CD14-positive monocyte (primary cell): ENCODE measurements around the gene LRP1B. TPM values are rescaled to one million over a fixed set of nuclear protein-coding genes. Genes with fewer than 3 reads are reported as not detected.

Source experiments
- DNase-seq, 3 donors: peaks; one replicate each; pipeline ENCODE4 v3.0.0-alpha.2; 2011 to 2022
- H2AFZ ChIP-seq: 2 replicates; pipeline ENCODE4 v1.6.0; 2012; ENCODE audit warnings: mild to moderate bottlenecking, low read depth, low read length, inconsistent platforms; ENCODE audit not compliant: insufficient read depth, poor library complexity, severe bottlenecking
- H3K27ac ChIP-seq, 2 donors: 1 replicate in 1 of 2; 2 replicates in 1 of 2; pipeline ENCODE4 v1.5.1; 2012 to 2013; ENCODE audit warnings: low read length in 2 of 2, control low read depth in 1 of 2, inconsistent platforms in 1 of 2, low read depth in 1 of 2, mild to moderate bottlenecking in 1 of 2
- H3K27me3 ChIP-seq, 2 donors: one replicate each; pipeline versions ENCODE4 v1.6.0 to v1.6.1; 2011 to 2013; ENCODE audit warnings: low read length in 2 of 2; ENCODE audit not compliant: control insufficient read depth in 2 of 2, insufficient read depth in 2 of 2
- H3K36me3 ChIP-seq, 2 donors: replicated peaks in 1 of 2; 1 replicate in 1 of 2; 2 replicates in 1 of 2; pipeline versions ENCODE4 v1.5.1 to v1.6.1; 2012 to 2013; ENCODE audit warnings: low read length in 2 of 2, control low read depth in 1 of 2, inconsistent platforms in 1 of 2, mild to moderate bottlenecking in 1 of 2; ENCODE audit not compliant: insufficient read depth in 2 of 2, control insufficient read depth in 1 of 2
- H3K4me1 ChIP-seq, 2 donors: 1 replicate in 1 of 2; 2 replicates in 1 of 2; pipeline versions ENCODE4 v1.5.1 to v1.6.1; 2012 to 2013; ENCODE audit warnings: low read length in 2 of 2, control low read depth in 1 of 2, inconsistent platforms in 1 of 2, mild to moderate bottlenecking in 1 of 2, moderate library complexity in 1 of 2; ENCODE audit not compliant: insufficient read depth in 2 of 2, control insufficient read depth in 1 of 2
- H3K4me2 ChIP-seq: replicated peaks from 2 replicates; pipeline ENCODE3; 2012; ENCODE audit warnings: low read length, moderate library complexity, mild to moderate bottlenecking; ENCODE audit not compliant: poor library complexity, severe bottlenecking; ENCODE audit errors: extremely low read depth
- H3K4me3 ChIP-seq, 3 experiments: fragments of 200-600 bp in 1 of 3; sonication (generic) in 1 of 3; replicated peaks in 1 of 3; 1 replicate in 2 of 3; 2 replicates in 1 of 3; pipeline ENCODE4 v1.5.1; 2011 to 2013; ENCODE audit warnings: low read length in 3 of 3, mild to moderate bottlenecking in 3 of 3, control low read depth in 2 of 3, low read depth in 2 of 3, inconsistent platforms in 1 of 3, moderate library complexity in 1 of 3
- H3K79me2 ChIP-seq: 2 replicates; pipeline ENCODE4 v1.6.0; 2012; ENCODE audit warnings: mild to moderate bottlenecking, control low read depth, inconsistent platforms, low read length, moderate library complexity; ENCODE audit not compliant: insufficient read depth
- H3K9ac ChIP-seq: 2 replicates; pipeline ENCODE4 v1.6.0; 2017; ENCODE audit warnings: low read length, mild to moderate bottlenecking; ENCODE audit not compliant: insufficient read depth, poor library complexity, severe bottlenecking
- H3K9me3 ChIP-seq, 2 donors: replicated peaks in 1 of 2; 1 replicate in 1 of 2; 2 replicates in 1 of 2; pipeline versions ENCODE4 v1.5.1 to v1.6.1; 2012 to 2013; ENCODE audit warnings: low read length in 2 of 2, control low read depth in 1 of 2; ENCODE audit not compliant: control insufficient read depth in 1 of 2, insufficient read depth in 1 of 2
- H4K20me1 ChIP-seq: 2 replicates; pipeline ENCODE4 v1.6.0; 2012; ENCODE audit warnings: mild to moderate bottlenecking, low read length, control low read depth, moderate library complexity; ENCODE audit not compliant: insufficient read depth
- H3K27ac Mint-ChIP-seq, 7 donors: one replicate each; pipeline ENCODE4 v1.8.0; 2020; ENCODE audit warnings: mild to moderate bottlenecking in 7 of 7, mixed read lengths in 7 of 7, moderate library complexity in 6 of 7, inconsistent platforms in 2 of 7
- H3K27me3 Mint-ChIP-seq, 3 donors: one replicate each; pipeline ENCODE4 v1.8.0; 2021 to 2022; ENCODE audit warnings: low read depth in 3 of 3, mild to moderate bottlenecking in 3 of 3, mixed read lengths in 3 of 3, moderate library complexity in 3 of 3, inconsistent platforms in 1 of 3
- H3K36me3 Mint-ChIP-seq, 2 donors: one replicate each; pipeline ENCODE4 v1.8.0; 2020; ENCODE audit warnings: mixed read lengths in 2 of 2, inconsistent platforms in 1 of 2, mild to moderate bottlenecking in 1 of 2
- H3K4me1 Mint-ChIP-seq: one replicate; pipeline ENCODE4 v1.8.0; 2020; ENCODE audit warnings: mild to moderate bottlenecking, mixed read lengths
- H3K4me3 Mint-ChIP-seq, 2 donors: one replicate each; pipeline ENCODE4 v1.8.0; 2020; ENCODE audit warnings: mild to moderate bottlenecking in 2 of 2, mixed read lengths in 2 of 2, moderate library complexity in 1 of 2
- H3K9me3 Mint-ChIP-seq, 7 donors: one replicate each; pipeline ENCODE4 v1.8.0; 2020 to 2022; ENCODE audit warnings: mixed read lengths in 7 of 7, mild to moderate bottlenecking in 6 of 7, moderate library complexity in 6 of 7, inconsistent platforms in 2 of 7
- WGBS: methylation state at CpG from one replicate; pipeline ENCODE4 v1.1.5; 2013; ENCODE audit warnings: missing lambda C conversion rate; ENCODE audit not compliant: insufficient coverage; 5-methylcytosine and 5-hydroxymethylcytosine counted together
- intact Hi-C, 2 donors: fragments of 100-400 bp; cut with micrococcal nuclease; formaldehyde crosslinking; loops; one replicate each; pipeline versions ENCODE4 v1.15.0 to v1.15.1; 2023
- polyA plus RNA-seq, 3 donors: library from polyadenylated mRNA; depleted of rRNA in 1 of 3; unstranded in 2 of 3; stranded (reverse) in 1 of 3; fragments of 300-500 nt in 2 of 3; fragments of >200 nt in 1 of 3; fragmentation: Illumina TruSeq in 2 of 3; gene quantifications; 1 replicate in 2 of 3; 2 replicates in 1 of 3; pipeline ENCODE4 v1.2.3, GENCODE V29; 2012 to 2021
- TF ChIP-seq, protein P1 (sequence below): fragments of 200-600 bp; IDR thresholded peaks from one replicate; pipeline ENCODE4 v1.8.0; 2022; ENCODE audit warnings: antibody characterized with exemption, mild to moderate bottlenecking

The LRP1B gene
- polyA plus RNA-seq, 3 donors = not detected

DNA sequence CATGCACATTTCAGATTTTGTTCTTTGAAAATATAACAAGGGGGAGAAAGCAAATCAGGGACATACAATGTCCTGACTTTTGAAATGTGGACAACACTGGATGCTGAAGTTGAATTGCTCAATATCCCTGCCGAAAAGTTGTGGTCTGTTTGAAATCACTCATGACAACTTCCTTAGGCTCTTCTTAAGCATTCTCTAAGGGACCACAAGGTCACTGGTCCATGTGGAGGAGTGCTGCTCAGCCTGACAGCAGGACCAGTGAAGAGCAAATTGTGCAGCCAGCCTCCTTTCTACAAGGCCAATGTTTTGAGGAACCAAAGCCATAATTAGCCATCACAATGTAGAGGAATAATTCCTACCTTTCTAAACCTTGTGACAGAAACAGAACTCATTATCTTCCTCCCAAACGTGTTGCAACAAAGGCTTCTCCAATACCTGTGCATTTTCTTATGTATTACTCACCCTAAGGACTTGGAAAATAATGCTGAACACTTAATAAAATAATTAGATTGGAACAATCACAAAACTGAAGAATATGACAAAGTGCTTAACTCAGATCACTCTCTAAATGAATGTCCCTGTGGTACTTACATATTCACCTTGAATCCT, 1873.0 kb downstream of the LRP1B start:
- Mint-ChIP-seq H3K36me3 (no peaks in the 10 kb centered on the region), H3K4me1 (no peaks in the 10 kb centered on the region), H3K9me3 (peaks cover 0 to 1% (median 0%) of the 10 kb centered on the region in 7 donors), H3K27ac (no peak overlapping the region), H3K4me3 (no peak overlapping the region), H3K27me3 (no peaks in the 10 kb centered on the region)
- Histone ChIP-seq H3K4me3 (no peak overlapping the region), H3K27me3 (no peaks in the 10 kb centered on the region), H3K79me2 (no peaks in the 10 kb centered on the region), H3K9me3 (no peaks in the 10 kb centered on the region), H3K36me3 (no peaks in the 10 kb centered on the region), H3K4me2 (no peak overlapping the region), H3K9ac (no peak overlapping the region), H3K27ac (no peak overlapping the region), H4K20me1 (no peaks in the 10 kb centered on the region), H3K4me1 (no peaks in the 10 kb centered on the region), H2AFZ (no peak overlapping the region)
- WGBS = no CpG with 5 or more reads among the region's 2 CpGs
- DNase-seq = no peak
- TF ChIP-seq, protein P1, sequence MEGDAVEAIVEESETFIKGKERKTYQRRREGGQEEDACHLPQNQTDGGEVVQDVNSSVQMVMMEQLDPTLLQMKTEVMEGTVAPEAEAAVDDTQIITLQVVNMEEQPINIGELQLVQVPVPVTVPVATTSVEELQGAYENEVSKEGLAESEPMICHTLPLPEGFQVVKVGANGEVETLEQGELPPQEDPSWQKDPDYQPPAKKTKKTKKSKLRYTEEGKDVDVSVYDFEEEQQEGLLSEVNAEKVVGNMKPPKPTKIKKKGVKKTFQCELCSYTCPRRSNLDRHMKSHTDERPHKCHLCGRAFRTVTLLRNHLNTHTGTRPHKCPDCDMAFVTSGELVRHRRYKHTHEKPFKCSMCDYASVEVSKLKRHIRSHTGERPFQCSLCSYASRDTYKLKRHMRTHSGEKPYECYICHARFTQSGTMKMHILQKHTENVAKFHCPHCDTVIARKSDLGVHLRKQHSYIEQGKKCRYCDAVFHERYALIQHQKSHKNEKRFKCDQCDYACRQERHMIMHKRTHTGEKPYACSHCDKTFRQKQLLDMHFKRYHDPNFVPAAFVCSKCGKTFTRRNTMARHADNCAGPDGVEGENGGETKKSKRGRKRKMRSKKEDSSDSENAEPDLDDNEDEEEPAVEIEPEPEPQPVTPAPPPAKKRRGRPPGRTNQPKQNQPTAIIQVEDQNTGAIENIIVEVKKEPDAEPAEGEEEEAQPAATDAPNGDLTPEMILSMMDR = no peak
- intact Hi-C loops = no loop called here

GRCh38 chr2:140256080-140256479, 1874.7 kb downstream of the LRP1B start:
- intact Hi-C loops = no loop called here
- Mint-ChIP-seq H3K9me3 (peaks cover 0 to 1% (median 0%) of the 10 kb centered on the region in 7 donors), H3K27ac (no peak overlapping the region), H3K36me3 (no peaks in the 10 kb centered on the region), H3K4me1 (no peaks in the 10 kb centered on the region), H3K27me3 (no peaks in the 10 kb centered on the region), H3K4me3 (no peak overlapping the region)
- no peaks in the 10 kb centered on the region for H3K36me3 ChIP-seq
- no peaks in the 10 kb centered on the region for H3K9me3 ChIP-seq
- no peak overlapping the region for H3K4me3 ChIP-seq
- H2AFZ ChIP-seq = no peak overlapping the region
- no peak for DNase-seq
- no peak overlapping the region for H3K4me2 ChIP-seq
- no CpG with 5 or more reads among the region's 3 CpGs for WGBS
- H4K20me1 ChIP-seq = no peaks in the 10 kb centered on the region
- TF ChIP-seq, protein P1 = no peak
- H3K79me2 ChIP-seq = no peaks in the 10 kb centered on the region
- no peak overlapping the region for H3K9ac ChIP-seq
- no peaks in the 10 kb centered on the region for H3K4me1 ChIP-seq
- no peak overlapping the region for H3K27ac ChIP-seq
- no peaks in the 10 kb centered on the region for H3K27me3 ChIP-seq
